SK-N-SH (cell line): ENCODE results near the gene CDH23. TPM values are rescaled to one million over a fixed set of nuclear protein-coding genes. Genes with fewer than 3 reads are reported as not detected.

Source experiments
- CTCF ChIA-PET: fragments of 300-600, 350-600 bp; formaldehyde crosslinking; extraction: SDS; loops from one replicate; lab custom pipeline; 2021; lab: Yijun Ruan, JAX
- POLR2A ChIA-PET: fragments of 350-600 bp; sonication (Branson Sonifier 250); formaldehyde crosslinking; extraction: SDS; loops from one replicate; lab custom pipeline; 2020; ENCODE audit warnings: antibody characterized with exemption, inconsistent platforms; lab: Yijun Ruan, JAX
- DNase-seq: peaks from one replicate; pipeline ENCODE4 v3.0.0; 2012
- H2AFZ ChIP-seq: fragments of 200-600 bp; sonication (generic); 2 replicates; pipeline ENCODE4 v1.8.1; 2016; ENCODE audit warnings: antibody characterized with exemption, mild to moderate bottlenecking, low read depth
- H3F3A ChIP-seq: fragments of 200-600 bp; sonication (generic); replicated peaks from 2 replicates; pipeline ENCODE3; 2016; ENCODE audit warnings: antibody characterized with exemption, mild to moderate bottlenecking; ENCODE audit not compliant: insufficient read depth
- H3K27ac ChIP-seq, 2 experiments: fragments of 200-500 bp in 1 of 2; fragments of 200-600 bp in 1 of 2; sonication (Bioruptor generic) in 1 of 2; sonication (generic), shearing (Covaris generic) in 1 of 2; 2 replicates each; pipeline versions ENCODE4 v1.5.1 to v1.6.1; 2014 to 2016; ENCODE audit warnings: low read depth in 2 of 2, inconsistent platforms in 1 of 2, low read length in 1 of 2, mild to moderate bottlenecking in 1 of 2, mixed read lengths in 1 of 2
- H3K27me3 ChIP-seq: fragments of 200-600 bp; sonication (generic), shearing (Covaris generic); 2 replicates; pipeline ENCODE4 v1.6.1; 2016; ENCODE audit warnings: mixed run types; ENCODE audit not compliant: insufficient read depth
- H3K36me3 ChIP-seq, 2 experiments: fragments of 200-500 bp in 1 of 2; fragments of 200-600 bp in 1 of 2; sonication (Bioruptor generic) in 1 of 2; sonication (generic) in 1 of 2; replicated peaks in 1 of 2; 2 replicates each; pipeline versions ENCODE3 to v1.5.1; 2014 to 2016; ENCODE audit warnings: low read length in 1 of 2, mild to moderate bottlenecking in 1 of 2; ENCODE audit not compliant: insufficient read depth in 2 of 2, control insufficient read depth in 1 of 2
- H3K4me1 ChIP-seq, 2 experiments: fragments of 200-500 bp in 1 of 2; fragments of 200-600 bp in 1 of 2; sonication (Bioruptor generic) in 1 of 2; sonication (generic), shearing (Covaris generic) in 1 of 2; 2 replicates each; pipeline versions ENCODE4 v1.5.1 to v1.6.1; 2014 to 2016; ENCODE audit warnings: low read depth in 1 of 2, low read length in 1 of 2, mixed run types in 1 of 2; ENCODE audit not compliant: insufficient read depth in 2 of 2, control insufficient read depth in 1 of 2
- H3K4me2 ChIP-seq: fragments of 200-600 bp; sonication (generic), shearing (Covaris generic); 2 replicates; pipeline ENCODE4 v1.6.1; 2017; ENCODE audit warnings: mixed run types
- H3K4me3 ChIP-seq, 2 experiments: fragments of 200-500 bp in 1 of 2; fragments of 200-600 bp in 1 of 2; sonication (Bioruptor generic) in 1 of 2; sonication (generic), shearing (Covaris generic) in 1 of 2; 2 replicates each; pipeline versions ENCODE4 v1.5.1 to v1.8.1; 2014 to 2016; ENCODE audit warnings: low read depth in 2 of 2, inconsistent platforms in 1 of 2, low read length in 1 of 2, mild to moderate bottlenecking in 1 of 2, mixed read lengths in 1 of 2, moderate library complexity in 1 of 2
- H3K79me2 ChIP-seq: fragments of 200-600 bp; sonication (generic); 2 replicates; pipeline ENCODE4 v1.8.1; 2017; ENCODE audit warnings: mild to moderate bottlenecking; ENCODE audit not compliant: insufficient read depth
- H3K9ac ChIP-seq: fragments of 200-600 bp; sonication (generic); 2 replicates; pipeline ENCODE4 v1.6.1; 2017; ENCODE audit warnings: mixed run types
- H3K9me2 ChIP-seq: fragments of 200-600 bp; sonication (generic); 2 replicates; pipeline ENCODE4 v1.6.1; 2017; ENCODE audit warnings: mixed run types
- H3K9me3 ChIP-seq: fragments of 200-600 bp; sonication (generic); 2 replicates; pipeline ENCODE4 v1.6.1; 2017; ENCODE audit warnings: mixed run types, mild to moderate bottlenecking, moderate library complexity
- H4K20me1 ChIP-seq: fragments of 200-600 bp; sonication (generic); 2 replicates; pipeline ENCODE4 v1.6.1; 2017; ENCODE audit warnings: mild to moderate bottlenecking, mixed run types; ENCODE audit not compliant: insufficient read depth
- ELF1 ChIP-seq: IDR thresholded peaks from 2 replicates; pipeline ENCODE4 v1.4.0; 2012
- FOSL2 ChIP-seq: IDR thresholded peaks from 2 replicates; pipeline ENCODE4 v1.4.0; 2012; ENCODE audit warnings: low read depth, mild to moderate bottlenecking, moderate library complexity, borderline replicate concordance
- FOXJ3 ChIP-seq: sonication (generic); formaldehyde crosslinking; IDR thresholded peaks from 2 replicates; pipeline ENCODE4 v1.5.1; 2020; ENCODE audit warnings: mild to moderate bottlenecking, missing genetic modification reagents
- GABPA ChIP-seq: IDR thresholded peaks from 2 replicates; pipeline ENCODE4 v1.4.0; 2012; ENCODE audit warnings: low read depth, mild to moderate bottlenecking
- NFIC ChIP-seq: IDR thresholded peaks from 2 replicates; pipeline ENCODE4 v1.4.0; 2012; ENCODE audit warnings: borderline replicate concordance
- PBX3 ChIP-seq: IDR thresholded peaks from 2 replicates; pipeline ENCODE4; 2012
- POLR2AphosphoS5 ChIP-seq: IDR thresholded peaks from 2 replicates; pipeline ENCODE4 v1.6.1; 2012; ENCODE audit warnings: low read depth, low read length
- RAD21 ChIP-seq: IDR thresholded peaks from 2 replicates; pipeline ENCODE4 v1.6.1; 2012; ENCODE audit warnings: mild to moderate bottlenecking, low read length
- RXRA ChIP-seq: IDR thresholded peaks from 2 replicates; pipeline ENCODE4 v1.4.0; 2012; ENCODE audit warnings: low read depth, mild to moderate bottlenecking, borderline replicate concordance
- SIN3A ChIP-seq: IDR thresholded peaks from 2 replicates; pipeline ENCODE4 v1.6.1; 2012; ENCODE audit warnings: low read depth, mild to moderate bottlenecking, low read length, moderate library complexity, borderline replicate concordance
- SMC3 ChIP-seq: IDR thresholded peaks from 2 replicates; pipeline ENCODE4 v1.6.1; 2012; ENCODE audit warnings: low read depth, low read length, improper control_type of control experiment
- TAF1 ChIP-seq: IDR thresholded peaks from 2 replicates; pipeline ENCODE4 v1.6.1; 2012; ENCODE audit warnings: low read depth, mild to moderate bottlenecking, low read length, moderate library complexity, borderline replicate concordance
- TCF12 ChIP-seq: IDR thresholded peaks from 2 replicates; pipeline ENCODE4 v1.4.0; 2012
- TEAD4 ChIP-seq: IDR thresholded peaks from 2 replicates; pipeline ENCODE4 v1.4.0; 2012; ENCODE audit warnings: mild to moderate bottlenecking, borderline replicate concordance; ENCODE audit not compliant: insufficient read depth
- WGBS: methylation state at CpG from one replicate; pipeline ENCODE4 v1.1.6; 2017; ENCODE audit warnings: low lambda C conversion rate; 5-methylcytosine and 5-hydroxymethylcytosine counted together
- polyA plus RNA-seq, 3 experiments: library from polyadenylated mRNA; depleted of rRNA; stranded (reverse); fragments of >200 nt; gene quantifications; 2 replicates each; pipeline ENCODE4 v1.2.3, GENCODE V29; 2012

The CDH23 gene
- polyA plus RNA-seq, 1 of the 3 experiments (the other 2 are of a cell fraction), result 0.03 TPM

GRCh38 chr10:71521504-71522441 is 125.1 kb downstream of the CDH23 start:
- Histone ChIP-seq H3F3A (no peaks in the 10 kb centered on the region), H3K79me2 (no peaks in the 10 kb centered on the region), H3K9me2 (no peaks in the 10 kb centered on the region), H3K9me3 (no peaks in the 10 kb centered on the region), H3K27me3 (0 out of 2 replicates have a peak, but pooled peaks cover 10% of the 10 kb centered on the region), H3K4me2 (no peak overlapping the region), H3K4me1 (peaks cover 0 to 18% of the 10 kb centered on the region in 2 experiments; a peak in 1 of 4 replicates), H3K27ac (no peak overlapping the region), H3K36me3 (no peaks in the 10 kb centered on the region), H2AFZ (no peak overlapping the region), H3K4me3 (no peak overlapping the region), H3K9ac (no peak overlapping the region), H4K20me1 (no peaks in the 10 kb centered on the region)
- POLR2A ChIA-PET, result no interaction called here
- 63% methylated on average over 12 of the region's 14 CpGs for WGBS
- DNase-seq, result no peak
- CTCF ChIA-PET, result interaction anchor here (0.9 to 1.3 kb wide), 6 partner anchors 9 to 208 kb away, joined by 3 to 5 read pairs (median 4); partner anchors contain the start of gene CDH23
- no peak for TF ChIP-seq RAD21
- TF ChIP-seq FOSL2, result no peak
- no peak for TF ChIP-seq SMC3
- no peak for TF ChIP-seq ELF1
- no peak for TF ChIP-seq RXRA
- no peak for TF ChIP-seq TCF12
- TF ChIP-seq SIN3A, result no peak
- no peak for TF ChIP-seq TEAD4
- no peak for TF ChIP-seq PBX3
- TF ChIP-seq TAF1, result no peak

- WGBS, result 68% methylated on average over 4 of the region's 5 CpGs
- POLR2A ChIA-PET, result no interaction called here
These were observed 125.9 kb downstream of the CDH23 start for GRCh38 chr10:71522442-71523144.

More at GRCh38 chr10:71522442-71523144, 125.9 kb downstream of the CDH23 start:
- H3K9ac ChIP-seq, result no peak overlapping the region
- no peak overlapping the region for H3K4me3 ChIP-seq
- H3K27me3 ChIP-seq, result 0 out of 2 replicates have a peak, but pooled peaks cover 10% of the 10 kb centered on the region
- H3K27ac ChIP-seq, result no peak overlapping the region
- no peaks in the 10 kb centered on the region for H3K36me3 ChIP-seq
- no peaks in the 10 kb centered on the region for H3K79me2 ChIP-seq
- no peak overlapping the region for H2AFZ ChIP-seq
- TF ChIP-seq NFIC (no peak), GABPA (no peak), POLR2AphosphoS5 (no peak), FOXJ3 (CRISPR knock-in tag) (no peak)
- H3F3A ChIP-seq, result no peaks in the 10 kb centered on the region
- no peaks in the 10 kb centered on the region for H3K9me3 ChIP-seq
- peaks cover 0 to 17% of the 10 kb centered on the region in 2 experiments; a peak in 1 of 4 replicates for H3K4me1 ChIP-seq
- no peak for DNase-seq
- H3K9me2 ChIP-seq, result no peaks in the 10 kb centered on the region
- H4K20me1 ChIP-seq, result no peaks in the 10 kb centered on the region
- no peak overlapping the region for H3K4me2 ChIP-seq
- CTCF ChIA-PET, result interaction anchor here (0.7 to 1.5 kb wide), 8 partner anchors 8 to 209 kb away, joined by 3 to 5 read pairs (median 4); partner anchors contain the start of gene CDH23
